A549 (cell line): Measurements from ENCODE around the gene TRIP13. TPM values are rescaled to one million over a fixed set of nuclear protein-coding genes. Genes with fewer than 3 reads are reported as not detected.

ENCODE experiments used
- ATAC-seq, 2 experiments: fragments of 200-7000 bp in 1 of 2; fragments of >200 bp in 1 of 2; cut with Nextera tagmentation in 1 of 2; cut with Tn5 transposase in 1 of 2; 3 replicates each; pipeline versions ENCODE4 v1.8.0 to v1.9.1; 2018 to 2020; ENCODE audit warnings: mild to moderate bottlenecking in 1 of 2, moderate library complexity in 1 of 2
- CTCF ChIA-PET: fragments of 300-600 bp; sonication (Branson Sonifier 250); formaldehyde crosslinking; extraction: SDS; loops from one replicate; lab custom pipeline; 2021; ENCODE audit warnings: antibody characterized with exemption, inconsistent platforms; lab: Yijun Ruan, JAX
- POLR2A ChIA-PET: fragments of 350-600 bp; formaldehyde crosslinking; extraction: SDS; loops from one replicate; lab custom pipeline; 2021; ENCODE audit warnings: antibody characterized with exemption, inconsistent platforms; lab: Yijun Ruan, JAX
- DNase-seq, 2 experiments: peaks; one replicate each; pipeline versions ENCODE4 v3.0.0 to v3.0.0-alpha.2; 2011 to 2016; ENCODE audit warnings: low read depth in 1 of 2, low spot score in 1 of 2
- FAIRE-seq: peaks from 2 replicates; lab custom pipeline; 2011; peaks lifted over from hg19 to GRCh38; lab: Jason Lieb, UNC
- H3K27ac ChIP-seq, 2 experiments: fragments of >200 bp; sonication (Bioruptor Twin); formaldehyde crosslinking; 3 replicates each; pipeline ENCODE4 v1.5.1; 2016 to 2017
- H3K4me1 ChIP-seq: fragments of >200 bp; sonication (Bioruptor Twin); formaldehyde crosslinking; 3 replicates; pipeline ENCODE4 v1.6.1; 2016
- H3K4me2 ChIP-seq: fragments of >200 bp; sonication (Bioruptor Twin); formaldehyde crosslinking; 3 replicates; pipeline ENCODE4 v1.6.1; 2016
- H3K4me3 ChIP-seq: fragments of >200 bp; sonication (Bioruptor Twin); formaldehyde crosslinking; 3 replicates; pipeline ENCODE4 v1.5.1; 2016
- H3K9me3 ChIP-seq: fragments of >200 bp; sonication (Bioruptor Twin); formaldehyde crosslinking; 3 replicates; pipeline ENCODE4 v1.6.1; 2016
- BHLHE40 ChIP-seq: IDR thresholded peaks from 2 replicates; pipeline ENCODE4 v1.6.1; 2012; ENCODE audit warnings: low read depth, low read length, inconsistent platforms
- CBX8 ChIP-seq: fragments of 200-600 bp; sonication (generic); IDR thresholded peaks from 2 replicates; pipeline ENCODE4 v1.6.1; 2016
- CHD2 ChIP-seq: fragments of 150-350 bp; IDR thresholded peaks from 2 replicates; pipeline ENCODE4 v1.6.1; 2014; ENCODE audit warnings: low read length; ENCODE audit not compliant: partially characterized antibody
- EHMT2 ChIP-seq: fragments of 200-600 bp; sonication (generic); IDR thresholded peaks from 2 replicates; pipeline ENCODE4 v1.6.1; 2016; ENCODE audit warnings: antibody characterized with exemption, low read depth, mild to moderate bottlenecking, moderate library complexity
- EP300 ChIP-seq, 2 experiments: fragments of >200 bp; sonication (Bioruptor Twin); formaldehyde crosslinking; IDR thresholded peaks; 2 replicates in 1 of 2; 3 replicates in 1 of 2; pipeline ENCODE4 v1.6.1; 2016 to 2017
- ESRRA ChIP-seq: fragments of 150-350 bp; IDR thresholded peaks from 2 replicates; pipeline ENCODE4 v1.6.1; 2014; ENCODE audit warnings: mild to moderate bottlenecking, low read length, borderline replicate concordance
- FOSB ChIP-seq: fragments of 250-450 bp; sonication (Bioruptor Pico); IDR thresholded peaks from 2 replicates; pipeline ENCODE4 v1.5.0; 2020; ENCODE audit warnings: mild to moderate bottlenecking, moderate library complexity
- FOSL2 ChIP-seq, 2 experiments: fragments of 450-650 bp in 1 of 2; fragments of >200 bp in 1 of 2; sonication (Bioruptor Twin) in 1 of 2; formaldehyde crosslinking; IDR thresholded peaks; 2 replicates each; pipeline versions ENCODE4 v1.5.0 to v1.6.1; 2016 to 2020; ENCODE audit warnings: mild to moderate bottlenecking in 1 of 2, moderate library complexity in 1 of 2
- HEYL ChIP-seq: fragments of 250-450 bp; sonication (Bioruptor Pico); IDR thresholded peaks from 2 replicates; pipeline ENCODE4 v1.8.0; 2021; ENCODE audit warnings: mild to moderate bottlenecking, moderate library complexity
- JUN ChIP-seq, 2 experiments: fragments of >200 bp; sonication (Bioruptor Twin); formaldehyde crosslinking; IDR thresholded peaks; 2 replicates in 1 of 2; 3 replicates in 1 of 2; pipeline ENCODE4 v1.6.1; 2016 to 2017
- MAFK ChIP-seq: fragments of 450-650 bp; IDR thresholded peaks from 2 replicates; pipeline ENCODE4 v1.6.1; 2014; ENCODE audit not compliant: partially characterized antibody
- MYC ChIP-seq: IDR thresholded peaks from 2 replicates; pipeline ENCODE4 v1.6.1; 2012; ENCODE audit warnings: mild to moderate bottlenecking, inconsistent platforms, low read length, improper control_type of control experiment, borderline replicate concordance
- RARB ChIP-seq: fragments of 250-450 bp; sonication (Bioruptor Pico); IDR thresholded peaks from 2 replicates; pipeline ENCODE4 v1.8.0; 2021; ENCODE audit warnings: mild to moderate bottlenecking, moderate library complexity
- SREBF2 ChIP-seq: fragments of 450-650 bp; IDR thresholded peaks from 2 replicates; pipeline ENCODE4 v1.6.1; 2014; ENCODE audit warnings: mild to moderate bottlenecking, moderate library complexity
- ZSCAN20 ChIP-seq: fragments of 250-450 bp; sonication (Bioruptor Pico); IDR thresholded peaks from 2 replicates; pipeline ENCODE4 v1.8.0; 2022; ENCODE audit warnings: mild to moderate bottlenecking, moderate library complexity
- WGBS: methylation state at CpG from one replicate; pipeline ENCODE4 v1.1.6; 2017; ENCODE audit errors: missing lambda C conversion rate; 5-methylcytosine and 5-hydroxymethylcytosine counted together
- polyA plus RNA-seq, 4 experiments: library from polyadenylated mRNA; depleted of rRNA in 3 of 4; stranded (reverse); fragments of >200 nt; fragmentation: RNase III in 1 of 4; extraction: RNeasy Plus Mini Kit Qiagen cat#74134 plus additional on column Dnase treatment in 1 of 4; gene quantifications; 2 replicates in 3 of 4; 3 replicates in 1 of 4; pipeline ENCODE4 v1.2.3, GENCODE V29; 2011 to 2017
- TF ChIP-seq, protein P1 (sequence below): IDR thresholded peaks from 2 replicates; pipeline ENCODE4 v1.6.1; 2012; ENCODE audit warnings: low read depth, borderline replicate concordance
- TF ChIP-seq, protein P2 (sequence below): fragments of >200 bp; sonication (Bioruptor Twin); formaldehyde crosslinking; IDR thresholded peaks from 3 replicates; pipeline ENCODE4 v1.6.1; 2016
- TF ChIP-seq, protein P3 (sequence below): fragments of >200 bp; sonication (Bioruptor Twin); formaldehyde crosslinking; IDR thresholded peaks from 3 replicates; pipeline ENCODE4 v1.5.1; 2016
- TF ChIP-seq, protein P4 (sequence below): IDR thresholded peaks from 2 replicates; pipeline ENCODE4 v1.6.1; 2012

The TRIP13 gene
- polyA plus RNA-seq, 2 of the 4 experiments (the other 2 are of a cell fraction): 54.0 to 62.4 TPM

GRCh38 chr5:955886-956761, 63.4 kb downstream of the TRIP13 start:
- CTCF ChIA-PET: interaction anchor here (0.8 to 1.8 kb wide), 7 partner anchors 8 to 178 kb away, joined by 3 to 5 read pairs (median 4); partner anchors contain the start of gene NKD2
- peaks cover 68% of the 10 kb centered on the region for H3K4me1 ChIP-seq
- no peak overlapping the region for H3K4me3 ChIP-seq
- H3K27ac ChIP-seq: peak overlapping the region; percentile 71 to 89
- ATAC-seq (no peak), DNase-seq (no peak), FAIRE-seq (no peak)
- 94% methylated on average over 29 of the region's 32 CpGs for WGBS
- POLR2A ChIA-PET: interaction anchor here (1.2 kb wide), 1 partner anchor 8 kb away, joined by 3 read pairs; no protein-coding TSS in a partner anchor
- H3K4me2 ChIP-seq: peak overlapping the region; percentile 73
- TF ChIP-seq SREBF2 (no peak), FOSL2 (IDR thresholded peaks at IDR 0.05) (no peak), FOSL2 (CRISPR knock-in tag; IDR thresholded peaks at IDR 0.05) (no peak), EP300 (IDR thresholded peaks at IDR 0.05) (no peak), CHD2 (no peak), ZSCAN20 (CRISPR knock-in tag) (no peak), CBX8 (no peak), MYC (no peak), EHMT2 (no peak), MAFK (no peak)
- TF ChIP-seq, protein P1, sequence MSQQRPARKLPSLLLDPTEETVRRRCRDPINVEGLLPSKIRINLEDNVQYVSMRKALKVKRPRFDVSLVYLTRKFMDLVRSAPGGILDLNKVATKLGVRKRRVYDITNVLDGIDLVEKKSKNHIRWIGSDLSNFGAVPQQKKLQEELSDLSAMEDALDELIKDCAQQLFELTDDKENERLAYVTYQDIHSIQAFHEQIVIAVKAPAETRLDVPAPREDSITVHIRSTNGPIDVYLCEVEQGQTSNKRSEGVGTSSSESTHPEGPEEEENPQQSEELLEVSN: no peak
- TF ChIP-seq, protein P2, sequence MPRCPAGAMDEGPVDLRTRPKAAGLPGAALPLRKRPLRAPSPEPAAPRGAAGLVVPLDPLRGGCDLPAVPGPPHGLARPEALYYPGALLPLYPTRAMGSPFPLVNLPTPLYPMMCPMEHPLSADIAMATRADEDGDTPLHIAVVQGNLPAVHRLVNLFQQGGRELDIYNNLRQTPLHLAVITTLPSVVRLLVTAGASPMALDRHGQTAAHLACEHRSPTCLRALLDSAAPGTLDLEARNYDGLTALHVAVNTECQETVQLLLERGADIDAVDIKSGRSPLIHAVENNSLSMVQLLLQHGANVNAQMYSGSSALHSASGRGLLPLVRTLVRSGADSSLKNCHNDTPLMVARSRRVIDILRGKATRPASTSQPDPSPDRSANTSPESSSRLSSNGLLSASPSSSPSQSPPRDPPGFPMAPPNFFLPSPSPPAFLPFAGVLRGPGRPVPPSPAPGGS: no peak
- H3K9me3 ChIP-seq: peaks cover 6% of the 10 kb centered on the region; the same call in 1 of the 3 replicates

- Histone ChIP-seq H3K4me1 (peaks cover 71% of the 10 kb centered on the region), H3K4me3 (no peak overlapping the region), H3K4me2 (peak overlapping the region; percentile 73), H3K27ac (peak overlapping the region; percentile 71 to 89), H3K9me3 (no peaks in the 10 kb centered on the region)
- FAIRE-seq (no peak), ATAC-seq (peak; percentile 41 to 83; a peak in 5 of 6 replicates), DNase-seq (peak; percentile 46 to 66)
- TF ChIP-seq, protein P3, sequence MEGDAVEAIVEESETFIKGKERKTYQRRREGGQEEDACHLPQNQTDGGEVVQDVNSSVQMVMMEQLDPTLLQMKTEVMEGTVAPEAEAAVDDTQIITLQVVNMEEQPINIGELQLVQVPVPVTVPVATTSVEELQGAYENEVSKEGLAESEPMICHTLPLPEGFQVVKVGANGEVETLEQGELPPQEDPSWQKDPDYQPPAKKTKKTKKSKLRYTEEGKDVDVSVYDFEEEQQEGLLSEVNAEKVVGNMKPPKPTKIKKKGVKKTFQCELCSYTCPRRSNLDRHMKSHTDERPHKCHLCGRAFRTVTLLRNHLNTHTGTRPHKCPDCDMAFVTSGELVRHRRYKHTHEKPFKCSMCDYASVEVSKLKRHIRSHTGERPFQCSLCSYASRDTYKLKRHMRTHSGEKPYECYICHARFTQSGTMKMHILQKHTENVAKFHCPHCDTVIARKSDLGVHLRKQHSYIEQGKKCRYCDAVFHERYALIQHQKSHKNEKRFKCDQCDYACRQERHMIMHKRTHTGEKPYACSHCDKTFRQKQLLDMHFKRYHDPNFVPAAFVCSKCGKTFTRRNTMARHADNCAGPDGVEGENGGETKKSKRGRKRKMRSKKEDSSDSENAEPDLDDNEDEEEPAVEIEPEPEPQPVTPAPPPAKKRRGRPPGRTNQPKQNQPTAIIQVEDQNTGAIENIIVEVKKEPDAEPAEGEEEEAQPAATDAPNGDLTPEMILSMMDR: no peak
- TF ChIP-seq FOSB (CRISPR knock-in tag) (no peak), RARB (CRISPR knock-in tag) (0 out of 2 replicates have a peak, but pooled peaks have one; percentile 28), HEYL (CRISPR knock-in tag) (no peak), CBX8 (no peak), JUN (IDR thresholded peaks at IDR 0.05) (0 out of 5 replicates have a peak, but pooled peaks of 1 of the 2 experiments have one; percentile 31), ESRRA (no peak), BHLHE40 (no peak)
- TF ChIP-seq, protein P1: peak; percentile 83
- TF ChIP-seq, protein P4, sequence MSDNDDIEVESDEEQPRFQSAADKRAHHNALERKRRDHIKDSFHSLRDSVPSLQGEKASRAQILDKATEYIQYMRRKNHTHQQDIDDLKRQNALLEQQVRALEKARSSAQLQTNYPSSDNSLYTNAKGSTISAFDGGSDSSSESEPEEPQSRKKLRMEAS: peak; percentile 85
- CTCF ChIA-PET: interaction anchor here (0.5 to 1.8 kb wide), 11 partner anchors 9 to 510 kb away, joined by 3 to 5 read pairs (median 3); partner anchors contain the start of gene NKD2
- POLR2A ChIA-PET: interaction anchor here (1.2 kb wide), 1 partner anchor 9 kb away, joined by 3 read pairs; no protein-coding TSS in a partner anchor
- 29% methylated on average over 22 of the region's 26 CpGs for WGBS
Measured at GRCh38 chr5:956941-957747, 64.5 kb downstream of the TRIP13 start.
